Coronary artery (tissue), 2 donors: Measurements from ENCODE around the gene MACROD2.

Experiments
- DNase-seq: peaks from one replicate; pipeline ENCODE4 v3.0.0-alpha.2; 2017; ENCODE audit warnings: low spot score
- H3K27ac ChIP-seq, 2 donors: fragments of 200-600 bp; sonication (generic); one replicate each; pipeline ENCODE4 v1.5.1; 2016 to 2019
- H3K4me3 ChIP-seq: fragments of 200-600 bp; sonication (generic); 2 replicates; pipeline ENCODE4 v1.5.1; 2016; ENCODE audit warnings: mild to moderate bottlenecking, moderate library complexity
- CTCF ChIP-seq: fragments of 200-600 bp; sonication (generic); IDR thresholded peaks from one replicate; pipeline ENCODE4 v1.5.1; 2019; ENCODE audit warnings: antibody characterized with exemption

MACROD2 gene

GRCh38 chr20:15061061-15061430 is 1065.7 kb downstream of the MACROD2 start:
- DNase-seq, result no peak
- no peak overlapping the region for H3K27ac ChIP-seq

GRCh38 chr20:15061955-15062354 is 1066.6 kb downstream of the MACROD2 start:
- no peak for TF ChIP-seq CTCF
- Histone ChIP-seq H3K27ac (no peak overlapping the region), H3K4me3 (no peak overlapping the region)
- no peak for DNase-seq

More at GRCh38 chr20:15061061-15061430, 1065.7 kb downstream of the MACROD2 start:
- no peak for TF ChIP-seq CTCF
- no peak overlapping the region for H3K4me3 ChIP-seq

- no peak for TF ChIP-seq CTCF
- H3K27ac ChIP-seq, result no peak overlapping the region
- no peak overlapping the region for H3K4me3 ChIP-seq
- no peak for DNase-seq
These were observed 1067.8 kb downstream of the MACROD2 start for GRCh38 chr20:15063081-15063480.

- no peak overlapping the region for H3K27ac ChIP-seq
- no peak overlapping the region for H3K4me3 ChIP-seq
- DNase-seq, result no peak
- TF ChIP-seq CTCF, result no peak
These were observed 1069.4 kb downstream of the MACROD2 start for GRCh38 chr20:15064741-15065140.

- Histone ChIP-seq H3K4me3 (no peak overlapping the region), H3K27ac (no peak overlapping the region)
- no peak for DNase-seq
- TF ChIP-seq CTCF, result no peak
These were observed 1070.5 kb downstream of the MACROD2 start for GRCh38 chr20:15065794-15066193.

DNA sequence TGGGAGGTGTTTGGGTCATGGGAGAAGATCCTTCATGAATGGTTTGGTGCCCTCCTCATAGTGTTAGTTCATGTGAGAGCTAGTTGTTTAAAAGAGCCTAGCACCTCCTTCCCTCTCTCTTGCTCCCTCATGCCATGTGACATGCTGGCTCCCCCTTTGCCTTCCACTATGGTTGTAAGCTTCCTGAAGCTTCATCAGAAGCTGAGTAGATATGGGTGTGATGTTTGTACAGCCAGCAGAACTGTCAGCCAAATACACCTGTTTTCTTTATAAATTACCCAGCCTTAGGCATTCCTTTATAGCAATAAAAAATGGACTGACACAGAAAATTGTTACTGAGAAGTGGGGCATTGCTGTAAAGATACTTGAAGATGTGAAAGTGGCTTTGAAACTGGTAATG is 1073.2 kb downstream of the MACROD2 start:
- DNase-seq, result no peak
- Histone ChIP-seq H3K4me3 (no peak overlapping the region), H3K27ac (no peak overlapping the region)
- no peak for TF ChIP-seq CTCF

DNA sequence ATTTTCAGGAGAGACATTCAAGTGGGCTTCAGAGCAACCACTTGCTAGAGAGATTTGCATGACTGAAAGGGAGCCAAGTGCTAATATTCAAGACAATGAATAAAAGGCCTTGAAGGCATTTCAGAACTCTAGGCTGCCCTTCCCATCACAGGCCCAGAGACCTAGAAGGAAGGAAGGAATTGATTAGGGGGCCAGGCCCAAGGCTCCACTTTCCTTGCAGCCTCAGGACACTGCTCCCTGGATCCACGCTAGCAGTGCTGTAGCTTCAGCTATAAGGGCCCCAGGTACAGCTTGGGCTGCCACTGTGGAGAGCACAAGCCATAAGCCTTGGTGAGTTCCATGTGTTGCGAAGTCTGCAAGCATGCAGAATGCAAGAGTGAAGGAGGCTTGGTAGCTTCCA is 1074.0 kb downstream of the MACROD2 start:
- no peak for TF ChIP-seq CTCF
- DNase-seq, result no peak
- Histone ChIP-seq H3K4me3 (no peak overlapping the region), H3K27ac (no peak overlapping the region)
